ENCODE measurements around the gene PTPDC1. TPM values are rescaled to one million over a fixed set of nuclear protein-coding genes. Genes with fewer than 3 reads are reported as not detected.

Gene PTPDC1
- total and polyA plus RNA-seq, 3 experiments from 2014 or later = 1.8 to 6.2 (median 5.7) TPM

- POLR2A ChIA-PET = no interaction called here
Measured at GRCh38 chr9:94139672-94140417, 55.6 kb downstream of the PTPDC1 start.

GRCh38 chr9:94140418-94140780, 56.1 kb downstream of the PTPDC1 start:
- POLR2A ChIA-PET = no interaction called here
- Mint-ChIP-seq H3K27ac (peak overlapping the region in 1 of 8 donors; percentile 37), H3K4me3 (no peak overlapping the region), H3K9me3 (no peaks in the 10 kb centered on the region), H3K36me3 (no peaks in the 10 kb centered on the region), H3K27me3 (peaks cover 0 to 5% of the 10 kb centered on the region in 2 donors), H3K4me1 (no peaks in the 10 kb centered on the region)
- no peaks in the 10 kb centered on the region for H3K27me3 ChIP-seq (ENCODE audit: insufficient read depth, low read length, poor library complexity, severe bottlenecking)
- no peaks in the 10 kb centered on the region for H3K4me1 ChIP-seq (ENCODE audit: insufficient read depth, low read length)
- H3K36me3 ChIP-seq (ENCODE audit: insufficient read depth, low read length) = no peaks in the 10 kb centered on the region
- H3K27ac ChIP-seq (ENCODE audit: low read depth, low read length) = no peak overlapping the region
- CTCF ChIA-PET = no interaction called here
- no peak overlapping the region for H3K4me3 ChIP-seq (ENCODE audit: low read length)
- DNase-seq = no peak
- no peaks in the 10 kb centered on the region for H3K9me3 ChIP-seq (ENCODE audit: low read length)

More at GRCh38 chr9:94139672-94140417, 55.6 kb downstream of the PTPDC1 start:
- CTCF ChIA-PET = no interaction called here
- Histone ChIP-seq H3K9me3 (ENCODE audit: low read length) (no peaks in the 10 kb centered on the region), H3K4me1 (ENCODE audit: insufficient read depth, low read length) (no peaks in the 10 kb centered on the region), H3K27ac (ENCODE audit: low read depth, low read length) (no peak overlapping the region), H3K36me3 (ENCODE audit: insufficient read depth, low read length) (no peaks in the 10 kb centered on the region), H3K4me3 (ENCODE audit: low read length) (no peak overlapping the region), H3K27me3 (ENCODE audit: insufficient read depth, low read length, poor library complexity, severe bottlenecking) (no peaks in the 10 kb centered on the region)
- peaks cover 0 to 4% of the 10 kb centered on the region in 2 donors for H3K27me3 Mint-ChIP-seq
- no peaks in the 10 kb centered on the region for H3K4me1 Mint-ChIP-seq
- no peak for DNase-seq
- no peaks in the 10 kb centered on the region for H3K9me3 Mint-ChIP-seq
- no peaks in the 10 kb centered on the region for H3K36me3 Mint-ChIP-seq
- no peak overlapping the region for H3K4me3 Mint-ChIP-seq
- peak overlapping the region in 1 of 8 donors; percentile 37 for H3K27ac Mint-ChIP-seq

GRCh38 chr9:94140791-94141790, 56.8 kb downstream of the PTPDC1 start:
- Mint-ChIP-seq H3K27me3 (peaks cover 0 to 7% of the 10 kb centered on the region in 2 donors), H3K4me3 (no peak overlapping the region), H3K36me3 (no peaks in the 10 kb centered on the region), H3K27ac (peak overlapping the region in 1 of 8 donors; percentile 37), H3K9me3 (no peaks in the 10 kb centered on the region), H3K4me1 (no peaks in the 10 kb centered on the region)
- no peaks in the 10 kb centered on the region for H3K36me3 ChIP-seq (ENCODE audit: insufficient read depth, low read length)
- H3K9me3 ChIP-seq (ENCODE audit: low read length) = no peaks in the 10 kb centered on the region
- ChIA-PET POLR2A (no interaction called here), CTCF (no interaction called here)
- H3K4me3 ChIP-seq (ENCODE audit: low read length) = no peak overlapping the region
- no peak overlapping the region for H3K27ac ChIP-seq (ENCODE audit: low read depth, low read length)
- DNase-seq = no peak
- H3K27me3 ChIP-seq (ENCODE audit: insufficient read depth, low read length, poor library complexity, severe bottlenecking) = no peaks in the 10 kb centered on the region
- H3K4me1 ChIP-seq (ENCODE audit: insufficient read depth, low read length) = no peaks in the 10 kb centered on the region

GRCh38 chr9:94142353-94142752, 58.1 kb downstream of the PTPDC1 start:
- Histone ChIP-seq H3K4me3 (ENCODE audit: low read length) (no peak overlapping the region), H3K9me3 (ENCODE audit: low read length) (no peaks in the 10 kb centered on the region), H3K27me3 (ENCODE audit: insufficient read depth, low read length, poor library complexity, severe bottlenecking) (no peaks in the 10 kb centered on the region), H3K27ac (ENCODE audit: low read depth, low read length) (no peak overlapping the region), H3K4me1 (ENCODE audit: insufficient read depth, low read length) (no peaks in the 10 kb centered on the region), H3K36me3 (ENCODE audit: insufficient read depth, low read length) (no peaks in the 10 kb centered on the region)
- no peaks in the 10 kb centered on the region for H3K36me3 Mint-ChIP-seq
- H3K9me3 Mint-ChIP-seq = no peaks in the 10 kb centered on the region
- H3K27me3 Mint-ChIP-seq = peaks cover 1 to 7% of the 10 kb centered on the region in 2 donors
- H3K4me1 Mint-ChIP-seq = no peaks in the 10 kb centered on the region
- ChIA-PET CTCF (no interaction called here), POLR2A (no interaction called here)
- H3K27ac Mint-ChIP-seq = no peak overlapping the region
- no peak overlapping the region for H3K4me3 Mint-ChIP-seq
- DNase-seq = no peak

- H3K27ac Mint-ChIP-seq = peak overlapping the region in 1 of 8 donors; percentile 66
- Histone ChIP-seq H3K27me3 (ENCODE audit: insufficient read depth, low read length, poor library complexity, severe bottlenecking) (no peaks in the 10 kb centered on the region), H3K36me3 (ENCODE audit: insufficient read depth, low read length) (no peaks in the 10 kb centered on the region), H3K4me1 (ENCODE audit: insufficient read depth, low read length) (no peaks in the 10 kb centered on the region), H3K9me3 (ENCODE audit: low read length) (no peaks in the 10 kb centered on the region), H3K27ac (ENCODE audit: low read depth, low read length) (no peak overlapping the region), H3K4me3 (ENCODE audit: low read length) (no peak overlapping the region)
- no peaks in the 10 kb centered on the region for H3K9me3 Mint-ChIP-seq
- no peaks in the 10 kb centered on the region for H3K36me3 Mint-ChIP-seq
- CTCF ChIA-PET = no interaction called here
- no peaks in the 10 kb centered on the region for H3K4me1 Mint-ChIP-seq
- POLR2A ChIA-PET = no interaction called here
- no peak overlapping the region for H3K4me3 Mint-ChIP-seq
- H3K27me3 Mint-ChIP-seq = peaks cover 2 to 7% of the 10 kb centered on the region in 2 donors
- DNase-seq = no peak
Measured at GRCh38 chr9:94144394-94144793, 60.1 kb downstream of the PTPDC1 start.

- Histone ChIP-seq H3K4me1 (ENCODE audit: insufficient read depth, low read length) (no peaks in the 10 kb centered on the region), H3K27ac (ENCODE audit: low read depth, low read length) (no peak overlapping the region), H3K36me3 (ENCODE audit: insufficient read depth, low read length) (no peaks in the 10 kb centered on the region), H3K9me3 (ENCODE audit: low read length) (no peaks in the 10 kb centered on the region), H3K27me3 (ENCODE audit: insufficient read depth, low read length, poor library complexity, severe bottlenecking) (no peaks in the 10 kb centered on the region), H3K4me3 (ENCODE audit: low read length) (no peak overlapping the region)
- Mint-ChIP-seq H3K9me3 (no peaks in the 10 kb centered on the region), H3K4me3 (no peak overlapping the region), H3K36me3 (no peaks in the 10 kb centered on the region), H3K27ac (no peak overlapping the region), H3K27me3 (peaks cover 2 to 7% of the 10 kb centered on the region in 2 donors), H3K4me1 (no peaks in the 10 kb centered on the region)
- POLR2A ChIA-PET = no interaction called here
- DNase-seq = no peak
- CTCF ChIA-PET = no interaction called here
Measured at GRCh38 chr9:94145640-94146039, 61.4 kb downstream of the PTPDC1 start.

GRCh38 chr9:94147776-94148175, 63.5 kb downstream of the PTPDC1 start:
- Histone ChIP-seq H3K9me3 (ENCODE audit: low read length) (no peaks in the 10 kb centered on the region), H3K27ac (ENCODE audit: low read depth, low read length) (no peak overlapping the region), H3K4me1 (ENCODE audit: insufficient read depth, low read length) (no peaks in the 10 kb centered on the region), H3K4me3 (ENCODE audit: low read length) (no peak overlapping the region), H3K36me3 (ENCODE audit: insufficient read depth, low read length) (no peaks in the 10 kb centered on the region), H3K27me3 (ENCODE audit: insufficient read depth, low read length, poor library complexity, severe bottlenecking) (no peaks in the 10 kb centered on the region)
- ChIA-PET CTCF (no interaction called here), POLR2A (no interaction called here)
- H3K27me3 Mint-ChIP-seq = peaks cover 2 to 7% of the 10 kb centered on the region in 2 donors
- no peak overlapping the region for H3K4me3 Mint-ChIP-seq
- H3K27ac Mint-ChIP-seq = no peak overlapping the region
- no peaks in the 10 kb centered on the region for H3K4me1 Mint-ChIP-seq
- no peaks in the 10 kb centered on the region for H3K9me3 Mint-ChIP-seq
- H3K36me3 Mint-ChIP-seq = no peaks in the 10 kb centered on the region
- DNase-seq = no peak

- no peaks in the 10 kb centered on the region for H3K36me3 Mint-ChIP-seq
- DNase-seq = no peak
- peaks cover 2 to 7% of the 10 kb centered on the region in 2 donors for H3K27me3 Mint-ChIP-seq
- ChIA-PET POLR2A (no interaction called here), CTCF (no interaction called here)
- peaks cover 3% of the 10 kb centered on the region for H3K4me1 ChIP-seq (ENCODE audit: insufficient read depth, low read length)
- H3K4me3 Mint-ChIP-seq = no peak overlapping the region
- H3K4me3 ChIP-seq (ENCODE audit: low read length) = no peak overlapping the region
- H3K4me1 Mint-ChIP-seq = no peaks in the 10 kb centered on the region
- H3K9me3 ChIP-seq (ENCODE audit: low read length) = no peaks in the 10 kb centered on the region
- no peaks in the 10 kb centered on the region for H3K9me3 Mint-ChIP-seq
- no peak overlapping the region for H3K27ac ChIP-seq (ENCODE audit: low read depth, low read length)
- no peaks in the 10 kb centered on the region for H3K36me3 ChIP-seq (ENCODE audit: insufficient read depth, low read length)
- H3K27me3 ChIP-seq (ENCODE audit: insufficient read depth, low read length, poor library complexity, severe bottlenecking) = no peaks in the 10 kb centered on the region
- H3K27ac Mint-ChIP-seq = peak overlapping the region in 1 of 8 donors; percentile 69
Measured at GRCh38 chr9:94148419-94148818, 64.2 kb downstream of the PTPDC1 start.

Measured in CD8-positive, alpha-beta memory T cell (primary cell).